HEK293 (cell line): Measurements from ENCODE around the gene FBXL7.

Experiments used
- CTCF ChIA-PET: fragments of 350-600 bp; formaldehyde crosslinking; extraction: SDS; loops from one replicate; lab custom pipeline; 2021; ENCODE audit warnings: antibody characterized with exemption; lab: Yijun Ruan, JAX
- POLR2A ChIA-PET: fragments of 300-600 bp; formaldehyde crosslinking; extraction: SDS; loops from one replicate; lab custom pipeline; 2020; ENCODE audit warnings: antibody characterized with exemption, inconsistent platforms; lab: Yijun Ruan, JAX
- H3K27ac ChIP-seq: fragments of 200-500 bp; sonication (Bioruptor generic); 2 replicates; pipeline ENCODE4 v1.5.1; 2014; ENCODE audit warnings: low read depth, low read length, control low read depth, inconsistent platforms; ENCODE audit errors: extremely low read depth
- H3K36me3 ChIP-seq, 2 experiments: fragments of 200-500 bp in 1 of 2; sonication (Bioruptor generic) in 1 of 2; 1 replicate in 1 of 2; 2 replicates in 1 of 2; pipeline ENCODE4 v1.5.1; 2014 to 2017; ENCODE audit warnings: inconsistent platforms in 2 of 2, low read length in 2 of 2; ENCODE audit not compliant: control insufficient read depth in 2 of 2, insufficient read depth in 1 of 2
- H3K4me1 ChIP-seq: fragments of 200-500 bp; sonication (Bioruptor generic); 2 replicates; pipeline ENCODE4 v1.5.1; 2014; ENCODE audit warnings: mild to moderate bottlenecking, low read length, inconsistent platforms; ENCODE audit not compliant: control insufficient read depth, insufficient read depth
- H3K4me3 ChIP-seq: 2 replicates; pipeline ENCODE4 v1.5.1; 2011; ENCODE audit warnings: low read depth, mild to moderate bottlenecking, control low read depth, low read length, moderate library complexity
- H3K9me3 ChIP-seq: fragments of 200-500 bp; sonication (Bioruptor generic); 2 replicates; pipeline ENCODE4 v1.5.1; 2014; ENCODE audit warnings: low read depth, low read length, inconsistent platforms; ENCODE audit not compliant: control insufficient read depth, insufficient read depth
- BCL11A ChIP-seq: fragments of 450-650 bp; formaldehyde crosslinking; IDR thresholded peaks from 2 replicates; pipeline ENCODE4 v1.5.1; 2016; ENCODE audit warnings: low read depth, missing biosample characterization, missing genetic modification characterization
- BCL6B ChIP-seq: fragments of 450-650 bp; formaldehyde crosslinking; IDR thresholded peaks from 2 replicates; pipeline ENCODE4 v1.5.1; 2017; ENCODE audit warnings: missing biosample characterization, missing genetic modification characterization
- EGR2 ChIP-seq: fragments of 450-650 bp; formaldehyde crosslinking; IDR thresholded peaks from 2 replicates; pipeline ENCODE4 v1.5.1; 2016; ENCODE audit warnings: low read depth, missing biosample characterization, missing genetic modification characterization
- GLIS1 ChIP-seq: fragments of 450-650 bp; formaldehyde crosslinking; IDR thresholded peaks from 2 replicates; pipeline ENCODE4 v1.5.1; 2016; ENCODE audit warnings: missing biosample characterization, missing genetic modification characterization
- GLIS2 ChIP-seq: fragments of 450-650 bp; formaldehyde crosslinking; IDR thresholded peaks from 2 replicates; pipeline ENCODE4 v1.5.1; 2016; ENCODE audit warnings: missing biosample characterization, missing genetic modification characterization
- KLF10 ChIP-seq: fragments of 450-650 bp; IDR thresholded peaks from 2 replicates; pipeline ENCODE4 v1.5.1; 2018; ENCODE audit warnings: missing biosample characterization, mild to moderate bottlenecking, missing genetic modification characterization
- MEIS1 ChIP-seq: sonication (generic); formaldehyde crosslinking; IDR thresholded peaks from 2 replicates; pipeline ENCODE4 v1.8.1; 2022; ENCODE audit warnings: missing genetic modification reagents, mild to moderate bottlenecking, borderline replicate concordance
- MZF1 ChIP-seq: fragments of 450-650 bp; formaldehyde crosslinking; IDR thresholded peaks from 2 replicates; pipeline ENCODE4 v1.5.1; 2017; ENCODE audit warnings: missing biosample characterization, missing genetic modification characterization, borderline replicate concordance
- ZBTB21 ChIP-seq: fragments of 450-650 bp; formaldehyde crosslinking; IDR thresholded peaks from 2 replicates; pipeline ENCODE4 v1.5.1; 2017; ENCODE audit warnings: missing biosample characterization, missing genetic modification characterization
- ZBTB44 ChIP-seq: fragments of 450-650 bp; IDR thresholded peaks from 2 replicates; pipeline ENCODE4 v1.5.1; 2018; ENCODE audit warnings: missing biosample characterization, mild to moderate bottlenecking, missing genetic modification characterization
- ZBTB49 ChIP-seq: fragments of 450-650 bp; formaldehyde crosslinking; IDR thresholded peaks from 2 replicates; pipeline ENCODE4 v1.5.1; 2016; ENCODE audit warnings: missing biosample characterization, missing genetic modification characterization, low read depth
- ZBTB8A ChIP-seq: fragments of 450-650 bp; formaldehyde crosslinking; IDR thresholded peaks from 2 replicates; pipeline ENCODE4 v1.5.1; 2016; ENCODE audit warnings: missing biosample characterization, missing genetic modification characterization
- ZFHX2 ChIP-seq: fragments of 450-650 bp; formaldehyde crosslinking; conservative IDR thresholded peaks from 2 replicates; pipeline ENCODE4 v1.5.1; 2016; ENCODE audit warnings: missing biosample characterization, missing genetic modification characterization
- ZFP69B ChIP-seq: fragments of 450-650 bp; formaldehyde crosslinking; IDR thresholded peaks from 2 replicates; pipeline ENCODE4 v1.5.1; 2016; ENCODE audit warnings: missing biosample characterization, missing genetic modification characterization
- ZNF114 ChIP-seq: fragments of 450-650 bp; formaldehyde crosslinking; IDR thresholded peaks from 2 replicates; pipeline ENCODE4 v1.5.0; 2017; ENCODE audit warnings: missing biosample characterization, missing genetic modification characterization
- ZNF148 ChIP-seq: fragments of 450-650 bp; formaldehyde crosslinking; IDR thresholded peaks from 2 replicates; pipeline ENCODE4 v1.5.0; 2017; ENCODE audit warnings: missing biosample characterization, missing genetic modification characterization, borderline replicate concordance
- ZNF266 ChIP-seq: fragments of 450-650 bp; formaldehyde crosslinking; IDR thresholded peaks from 2 replicates; pipeline ENCODE4 v1.5.1; 2016; ENCODE audit warnings: missing biosample characterization, missing genetic modification characterization, low read depth
- ZNF280D ChIP-seq: fragments of 450-650 bp; formaldehyde crosslinking; IDR thresholded peaks from 2 replicates; pipeline ENCODE4 v1.5.1; 2016; ENCODE audit warnings: missing biosample characterization, missing genetic modification characterization
- ZNF513 ChIP-seq: fragments of 450-650 bp; IDR thresholded peaks from 2 replicates; pipeline ENCODE4 v1.5.1; 2018; ENCODE audit warnings: missing biosample characterization, missing genetic modification characterization
- ZNF704 ChIP-seq: fragments of 450-650 bp; formaldehyde crosslinking; IDR thresholded peaks from 2 replicates; pipeline ENCODE4 v1.5.1; 2016; ENCODE audit warnings: missing biosample characterization, missing genetic modification characterization
- ZNF785 ChIP-seq: fragments of 450-650 bp; formaldehyde crosslinking; IDR thresholded peaks from 2 replicates; pipeline ENCODE4 v1.5.1; 2016; ENCODE audit warnings: missing biosample characterization, missing genetic modification characterization
- ZSCAN16 ChIP-seq: fragments of 450-650 bp; formaldehyde crosslinking; IDR thresholded peaks from 2 replicates; pipeline ENCODE4 v1.5.1; 2016; ENCODE audit warnings: missing biosample characterization, missing genetic modification characterization

FBXL7 gene

GRCh38 chr5:15886156-15886555 is 386.2 kb downstream of the FBXL7 start (continued):
- TF ChIP-seq ZNF148: no peak
- TF ChIP-seq ZFP69B (tag by site-specific recombination): no peak
- TF ChIP-seq ZNF114 (tag by site-specific recombination): no peak
- no peak for TF ChIP-seq ZBTB49 (tag by site-specific recombination)
- TF ChIP-seq ZSCAN16 (tag by site-specific recombination): no peak
- no peak for TF ChIP-seq EGR2 (tag by site-specific recombination)
- TF ChIP-seq, all 188 proteins: peak for 0

- CTCF ChIA-PET: no interaction called here
- no peaks in the 10 kb centered on the region for H3K36me3 ChIP-seq
- no peaks in the 10 kb centered on the region; the same call in 1 of the 2 replicates for H3K9me3 ChIP-seq
- POLR2A ChIA-PET: no interaction called here
- H3K27ac ChIP-seq: no peak overlapping the region
- no peak overlapping the region for H3K4me3 ChIP-seq
- H3K4me1 ChIP-seq: no peaks in the 10 kb centered on the region
- TF ChIP-seq ZBTB8A (tag by site-specific recombination) (no peak), BCL6B (tag by site-specific recombination) (no peak), ZBTB21 (tag by site-specific recombination) (no peak), ZNF785 (tag by site-specific recombination) (no peak), BCL11A (tag by site-specific recombination) (no peak), MZF1 (no peak), ZFP69B (tag by site-specific recombination) (no peak), KLF10 (tag by site-specific recombination) (no peak), ZNF513 (tag by site-specific recombination) (no peak), ZFHX2 (tag by site-specific recombination) (no peak), MEIS1 (CRISPR knock-in tag) (no peak), GLIS1 (no peak), ZNF704 (tag by site-specific recombination) (no peak), ZNF266 (tag by site-specific recombination) (no peak), ZBTB44 (no peak), ZNF280D (tag by site-specific recombination) (no peak), EGR2 (tag by site-specific recombination) (no peak), GLIS2 (tag by site-specific recombination) (no peak)
These were observed 387.1 kb downstream of the FBXL7 start for GRCh38 chr5:15887093-15887492.
